C4-2B (cell line): Measurements from ENCODE around the gene RNASE9.

Experiments used
- CTCF ChIP-seq: fragments of 450-650 bp; conservative IDR thresholded peaks from 2 replicates; pipeline ENCODE4 v1.5.1; 2017; ENCODE audit warnings: mild to moderate bottlenecking
- ZFX ChIP-seq: fragments of 450-650 bp; IDR thresholded peaks from 2 replicates; pipeline ENCODE4 v1.6.1; 2017

- peak; percentile 83 for TF ChIP-seq CTCF
- no peak for TF ChIP-seq ZFX
Observed at GRCh38 chr14:20530771-20531571, 29.9 kb downstream of the RNASE9 start.
